Astrocyte (in vitro differentiated cells and primary cell): Measurements from ENCODE around the gene SLC38A6.

Source experiments
- EZH2 ChIP-seq: IDR thresholded peaks from 2 replicates; pipeline ENCODE4 v1.6.1; 2012; ENCODE audit warnings: mild to moderate bottlenecking, low read length, inconsistent platforms; ENCODE audit not compliant: insufficient read depth
- TF ChIP-seq, protein P1 (sequence below): IDR thresholded peaks from 2 replicates; pipeline ENCODE4 v1.5.1; 2011; ENCODE audit warnings: low read depth, mild to moderate bottlenecking, inconsistent platforms, low read length, moderate library complexity; ENCODE audit not compliant: insufficient read depth

DNA sequence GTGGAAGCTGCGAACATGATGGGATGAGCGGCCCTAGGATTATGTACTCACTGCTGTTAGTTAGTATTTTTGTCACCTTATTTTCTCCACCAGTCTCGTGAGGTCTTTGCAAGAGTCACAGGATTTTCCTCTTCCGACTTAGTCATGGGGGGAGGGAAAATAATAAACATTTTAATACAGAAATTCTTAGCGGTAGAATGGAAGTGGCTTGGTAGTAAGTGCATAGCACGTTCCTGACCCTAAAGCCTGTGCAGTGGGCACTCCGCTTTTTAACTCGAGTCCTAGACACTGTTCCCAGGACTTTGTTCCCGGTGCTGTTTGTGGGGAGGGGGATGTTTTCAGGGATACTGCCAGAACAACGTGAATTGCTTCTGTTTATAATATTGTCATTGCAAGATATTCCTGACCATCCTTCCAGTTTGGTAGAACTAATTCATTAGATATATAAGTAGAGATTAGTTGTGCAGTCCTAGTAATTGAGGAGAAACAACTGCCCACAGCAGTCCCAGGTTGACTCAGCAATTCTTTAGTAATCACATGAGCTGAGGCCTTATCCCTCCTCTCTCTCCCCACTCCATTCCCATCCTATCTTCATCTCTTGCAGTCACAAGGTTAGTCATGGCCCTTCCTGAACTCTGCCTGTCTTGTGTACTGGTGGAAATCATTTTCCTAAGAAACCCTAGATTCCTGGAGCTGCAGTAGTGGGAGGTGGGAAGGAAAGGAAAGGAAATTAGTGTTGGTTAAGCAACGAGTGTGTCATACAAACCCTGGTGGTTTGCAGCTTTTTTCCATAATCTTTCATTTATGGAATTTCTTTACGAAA is 799 bp downstream of the SLC38A6 start:
- TF ChIP-seq, protein P1, sequence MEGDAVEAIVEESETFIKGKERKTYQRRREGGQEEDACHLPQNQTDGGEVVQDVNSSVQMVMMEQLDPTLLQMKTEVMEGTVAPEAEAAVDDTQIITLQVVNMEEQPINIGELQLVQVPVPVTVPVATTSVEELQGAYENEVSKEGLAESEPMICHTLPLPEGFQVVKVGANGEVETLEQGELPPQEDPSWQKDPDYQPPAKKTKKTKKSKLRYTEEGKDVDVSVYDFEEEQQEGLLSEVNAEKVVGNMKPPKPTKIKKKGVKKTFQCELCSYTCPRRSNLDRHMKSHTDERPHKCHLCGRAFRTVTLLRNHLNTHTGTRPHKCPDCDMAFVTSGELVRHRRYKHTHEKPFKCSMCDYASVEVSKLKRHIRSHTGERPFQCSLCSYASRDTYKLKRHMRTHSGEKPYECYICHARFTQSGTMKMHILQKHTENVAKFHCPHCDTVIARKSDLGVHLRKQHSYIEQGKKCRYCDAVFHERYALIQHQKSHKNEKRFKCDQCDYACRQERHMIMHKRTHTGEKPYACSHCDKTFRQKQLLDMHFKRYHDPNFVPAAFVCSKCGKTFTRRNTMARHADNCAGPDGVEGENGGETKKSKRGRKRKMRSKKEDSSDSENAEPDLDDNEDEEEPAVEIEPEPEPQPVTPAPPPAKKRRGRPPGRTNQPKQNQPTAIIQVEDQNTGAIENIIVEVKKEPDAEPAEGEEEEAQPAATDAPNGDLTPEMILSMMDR, result no peak
- TF ChIP-seq EZH2, result no peak
